Prostate gland (tissue), 2 donors: ENCODE results near the gene TFF2. TPM values are rescaled to one million over a fixed set of nuclear protein-coding genes. Genes with fewer than 3 reads are reported as not detected.

Experiments
- DNase-seq: peaks from one replicate; pipeline ENCODE4 v3.0.0-alpha.2; 2019; ENCODE audit warnings: low spot score
- H3K27ac ChIP-seq, 2 donors: fragments of 200-600 bp; sonication (generic); 2 replicates each; pipeline ENCODE4 v1.5.1; 2017 to 2019
- H3K27me3 ChIP-seq: fragments of 200-600 bp; sonication (generic); replicated peaks from 2 replicates; pipeline ENCODE4 v1.5.1; 2019; ENCODE audit not compliant: insufficient read depth
- H3K36me3 ChIP-seq, 2 donors: fragments of 200-600 bp; sonication (generic); 1 replicate in 1 of 2; 2 replicates in 1 of 2; pipeline versions ENCODE4 v1.5.1 to v1.8.1; 2017 to 2019
- H3K4me1 ChIP-seq: fragments of 200-600 bp; sonication (generic); replicated peaks from 2 replicates; pipeline ENCODE4 v1.5.1; 2019
- H3K4me3 ChIP-seq, 2 donors: fragments of 200-600 bp; sonication (generic); 2 replicates each; pipeline ENCODE4 v1.5.1; 2017 to 2019
- H3K9me3 ChIP-seq: fragments of 200-600 bp; sonication (generic); 2 replicates; pipeline ENCODE4 v1.5.1; 2017
- POLR2A ChIP-seq: fragments of 450-650 bp; IDR thresholded peaks from one replicate; pipeline ENCODE4 v1.6.1; 2016; ENCODE audit warnings: antibody characterized with exemption, mild to moderate bottlenecking
- POLR2AphosphoS5 ChIP-seq: sonication (generic); formaldehyde crosslinking; IDR thresholded peaks from one replicate; pipeline ENCODE4 v1.6.1; 2017; ENCODE audit warnings: antibody characterized with exemption
- WGBS: methylation state at CpG from one replicate; pipeline ENCODE4 v1.1.5; 2018; 5-methylcytosine and 5-hydroxymethylcytosine counted together
- intact Hi-C: fragments of 100-400 bp; cut with DNase I; formaldehyde crosslinking; loops from one replicate; pipeline ENCODE4 v1.14.2; 2022
- total RNA-seq, 2 donors: library from RNA; depleted of rRNA; stranded (reverse); fragments of >200 nt; gene quantifications; one replicate each; pipeline ENCODE4 v1.1.0, GENCODE V29; 2016
- TF ChIP-seq, protein P1 (sequence below), 4 experiments: fragments of 200-600 bp in 2 of 4; fragments of 450-650 bp in 2 of 4; sonication (generic) in 2 of 4; IDR thresholded peaks; 1 replicate in 3 of 4; 2 replicates in 1 of 4; pipeline ENCODE4 v1.5.1; 2016 to 2019; ENCODE audit warnings: antibody characterized with exemption in 4 of 4, mild to moderate bottlenecking in 2 of 4, moderate library complexity in 2 of 4

The TFF2 gene
- total RNA-seq, 2 donors from 2014 or later = not detected

DNA sequence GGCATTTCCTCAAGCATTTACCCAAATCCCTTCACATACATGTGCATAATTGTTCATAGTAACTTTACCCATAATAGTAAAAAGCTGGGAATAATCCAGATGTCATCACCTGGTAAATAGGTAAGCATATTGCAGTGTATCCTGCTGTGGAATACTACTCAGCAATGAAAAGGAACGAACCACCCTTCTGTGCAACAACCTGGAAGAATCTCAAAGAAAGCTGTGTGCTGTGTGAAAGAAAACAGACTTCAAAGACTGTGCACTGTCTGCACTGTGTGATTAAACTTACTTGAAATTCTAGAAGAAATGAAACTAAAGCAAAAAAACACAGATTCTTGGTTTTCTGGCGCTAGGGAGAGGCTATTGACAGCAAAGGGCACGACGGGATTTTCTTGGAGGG lies 13.5 kb downstream of the TFF2 start:
- no peaks in the 10 kb centered on the region for H3K4me1 ChIP-seq

DNA sequence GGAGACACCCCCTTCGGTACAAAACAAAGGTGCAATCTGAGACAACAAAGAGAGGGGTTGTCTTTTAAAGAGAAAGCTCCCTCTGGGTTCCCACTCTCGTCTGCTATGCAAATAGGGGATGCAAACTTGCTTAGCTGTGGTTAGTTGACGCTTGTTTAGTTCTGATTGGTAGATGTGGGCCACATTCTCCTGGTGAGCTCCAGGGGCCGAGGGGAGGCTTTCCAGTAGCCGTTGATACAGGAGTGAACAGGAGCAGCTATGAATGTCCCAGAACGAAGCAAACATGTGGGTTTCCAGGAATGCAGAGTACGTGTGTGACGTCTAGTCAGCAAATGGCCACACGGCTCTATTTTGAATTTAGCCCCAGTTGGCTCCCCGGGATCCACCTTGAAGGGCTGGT lies 14.7 kb downstream of the TFF2 start:
- Histone ChIP-seq H3K36me3 (no peaks in the 10 kb centered on the region), H3K27ac (no peak overlapping the region), H3K4me3 (no peak overlapping the region), H3K9me3 (no peaks in the 10 kb centered on the region), H3K27me3 (no peaks in the 10 kb centered on the region), H3K4me1 (no peaks in the 10 kb centered on the region)
- 24% methylated on average over 10 of the region's 10 CpGs for WGBS
- intact Hi-C loops = no loop called here
- TF ChIP-seq, protein P1, sequence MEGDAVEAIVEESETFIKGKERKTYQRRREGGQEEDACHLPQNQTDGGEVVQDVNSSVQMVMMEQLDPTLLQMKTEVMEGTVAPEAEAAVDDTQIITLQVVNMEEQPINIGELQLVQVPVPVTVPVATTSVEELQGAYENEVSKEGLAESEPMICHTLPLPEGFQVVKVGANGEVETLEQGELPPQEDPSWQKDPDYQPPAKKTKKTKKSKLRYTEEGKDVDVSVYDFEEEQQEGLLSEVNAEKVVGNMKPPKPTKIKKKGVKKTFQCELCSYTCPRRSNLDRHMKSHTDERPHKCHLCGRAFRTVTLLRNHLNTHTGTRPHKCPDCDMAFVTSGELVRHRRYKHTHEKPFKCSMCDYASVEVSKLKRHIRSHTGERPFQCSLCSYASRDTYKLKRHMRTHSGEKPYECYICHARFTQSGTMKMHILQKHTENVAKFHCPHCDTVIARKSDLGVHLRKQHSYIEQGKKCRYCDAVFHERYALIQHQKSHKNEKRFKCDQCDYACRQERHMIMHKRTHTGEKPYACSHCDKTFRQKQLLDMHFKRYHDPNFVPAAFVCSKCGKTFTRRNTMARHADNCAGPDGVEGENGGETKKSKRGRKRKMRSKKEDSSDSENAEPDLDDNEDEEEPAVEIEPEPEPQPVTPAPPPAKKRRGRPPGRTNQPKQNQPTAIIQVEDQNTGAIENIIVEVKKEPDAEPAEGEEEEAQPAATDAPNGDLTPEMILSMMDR (IDR thresholded peaks at IDR 0.05) = no peak
- TF ChIP-seq POLR2AphosphoS5 (no peak), POLR2A (no peak)
- DNase-seq = no peak

More for the DNA sequence above, 13.5 kb downstream of the TFF2 start:
- H3K9me3 ChIP-seq = no peaks in the 10 kb centered on the region
- intact Hi-C loops = no loop called here
- H3K27me3 ChIP-seq = no peaks in the 10 kb centered on the region
- no peak for TF ChIP-seq POLR2AphosphoS5
- TF ChIP-seq POLR2A = no peak
- TF ChIP-seq, protein P1 (IDR thresholded peaks at IDR 0.05) = no peak
- no peak overlapping the region for H3K27ac ChIP-seq
- H3K36me3 ChIP-seq = no peaks in the 10 kb centered on the region
- 70% methylated on average over 4 of the region's 4 CpGs for WGBS
- H3K4me3 ChIP-seq = no peak overlapping the region
- DNase-seq = no peak

DNA sequence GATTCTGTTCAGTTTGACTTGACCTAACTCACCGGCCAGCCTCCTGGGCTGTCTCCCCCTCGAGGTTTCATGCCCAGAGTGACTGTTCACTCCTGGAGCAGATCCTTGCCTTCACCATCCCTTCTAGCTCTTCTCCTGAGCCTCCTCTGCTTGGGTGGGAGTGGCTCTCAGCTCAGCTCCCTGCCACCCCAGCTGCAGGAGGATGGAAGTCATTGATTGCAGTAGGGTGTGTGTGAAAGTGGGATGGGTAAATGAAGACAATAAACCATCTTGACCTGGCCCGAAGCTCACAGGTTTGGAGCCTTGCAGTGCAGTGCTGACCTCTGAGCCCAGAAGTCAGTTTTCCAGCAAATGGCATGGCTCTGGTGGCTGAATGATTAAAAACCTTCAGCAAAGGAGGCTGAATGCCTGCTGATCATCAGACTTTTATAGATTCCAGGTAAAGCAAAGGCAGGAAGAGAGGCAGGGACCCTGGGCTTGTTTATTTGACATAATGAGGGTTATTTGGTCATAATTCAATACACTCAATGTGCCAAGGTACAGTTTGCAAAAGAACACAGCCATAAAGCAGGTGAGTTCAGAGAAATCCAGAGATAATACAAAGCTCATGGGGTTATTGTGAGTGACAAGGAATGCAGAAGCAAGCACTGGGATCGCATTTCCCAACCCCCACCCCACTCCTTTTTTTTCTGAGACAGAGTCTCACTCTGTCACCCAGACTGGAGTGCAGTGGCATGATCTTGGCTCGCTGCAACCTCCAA lies 18.1 kb downstream of the TFF2 start:
- WGBS = 52% methylated on average over 5 of the region's 5 CpGs
- intact Hi-C loops = no loop called here
- H3K4me3 ChIP-seq = no peak overlapping the region
- H3K36me3 ChIP-seq = no peaks in the 10 kb centered on the region
- H3K4me1 ChIP-seq = no peaks in the 10 kb centered on the region
- H3K27me3 ChIP-seq = no peaks in the 10 kb centered on the region
- H3K9me3 ChIP-seq = no peaks in the 10 kb centered on the region
- no peak for DNase-seq
- TF ChIP-seq, protein P1 (IDR thresholded peaks at IDR 0.05) = no peak
- TF ChIP-seq POLR2AphosphoS5 = no peak
- TF ChIP-seq POLR2A = no peak
- no peak overlapping the region for H3K27ac ChIP-seq

DNA sequence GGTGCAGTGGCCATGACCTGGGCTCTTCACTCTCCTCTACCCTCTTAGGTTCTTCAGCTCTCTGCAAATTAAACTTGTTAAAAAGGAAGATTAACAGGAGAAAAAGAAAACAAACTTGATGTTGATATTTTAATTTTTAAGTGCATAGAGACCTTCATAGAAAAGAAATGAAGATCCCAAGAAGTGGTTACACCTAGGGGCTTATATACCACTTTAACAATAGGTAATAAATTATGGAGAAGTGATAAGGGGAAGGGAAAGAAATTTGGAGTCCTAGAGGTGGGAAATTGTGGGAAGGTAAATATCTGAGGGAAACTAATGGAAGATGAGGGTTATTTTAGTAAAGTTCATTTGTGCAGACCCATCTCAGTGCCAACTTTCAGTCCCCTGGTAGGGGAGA lies 19.1 kb downstream of the TFF2 start:
- Histone ChIP-seq H3K4me1 (no peaks in the 10 kb centered on the region), H3K4me3 (no peak overlapping the region), H3K27ac (peak overlapping the region in 1 of 2 donors; percentile 42), H3K36me3 (no peaks in the 10 kb centered on the region), H3K9me3 (no peaks in the 10 kb centered on the region), H3K27me3 (no peaks in the 10 kb centered on the region)
- TF ChIP-seq POLR2A = no peak
- TF ChIP-seq, protein P1 (IDR thresholded peaks at IDR 0.05) = no peak
- TF ChIP-seq POLR2AphosphoS5 = no peak
- intact Hi-C loops = no loop called here
- no peak for DNase-seq
